ENCODE results near the gene OR52A5.
"Not testable (repeated sequence)": the region's sequence is repeated elsewhere in the genome, so short reads cannot be mapped to it uniquely, and the experiment has no call there.

Gene OR52A5

DNA sequence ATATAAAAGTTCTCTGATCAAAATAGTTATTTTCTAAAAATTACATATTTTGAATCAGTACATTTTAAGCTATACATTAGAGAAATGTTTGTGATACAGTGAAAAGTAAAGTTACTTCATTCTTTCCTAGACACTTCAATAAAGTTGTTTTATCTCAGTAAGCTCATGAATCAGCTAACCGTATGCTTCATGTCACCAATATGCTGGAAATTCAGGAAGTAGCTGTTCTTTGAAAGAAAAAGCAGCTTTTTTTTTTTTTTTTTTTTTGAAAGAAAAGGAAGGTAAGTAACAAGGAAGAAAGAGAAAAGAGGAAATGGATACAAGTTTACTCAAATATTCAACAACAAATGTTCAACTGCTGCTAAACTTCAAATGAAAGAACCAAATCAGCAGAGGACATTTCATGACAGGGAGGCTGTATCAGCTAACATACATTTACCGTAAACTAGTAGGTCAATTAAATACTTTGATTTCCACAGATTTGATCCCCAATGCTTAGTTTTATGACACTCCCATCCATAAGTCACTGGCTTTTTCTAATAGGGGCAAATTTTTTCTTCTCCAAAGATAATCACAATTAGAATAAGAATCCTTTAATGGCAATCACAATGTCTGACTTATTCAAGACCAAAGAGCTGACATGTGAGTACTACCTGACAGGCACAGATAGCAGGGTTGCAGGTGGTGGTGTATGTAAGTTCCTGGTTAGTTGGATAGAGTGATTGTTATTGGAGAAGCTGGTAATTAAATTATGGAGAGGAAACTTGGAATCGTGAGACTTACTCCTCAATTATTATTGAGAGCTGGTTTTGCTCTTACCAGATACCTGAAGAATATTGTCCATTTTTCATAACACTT is 15.6 kb upstream of the OR52A5 start:
- TF ChIP-seq, protein P1, sequence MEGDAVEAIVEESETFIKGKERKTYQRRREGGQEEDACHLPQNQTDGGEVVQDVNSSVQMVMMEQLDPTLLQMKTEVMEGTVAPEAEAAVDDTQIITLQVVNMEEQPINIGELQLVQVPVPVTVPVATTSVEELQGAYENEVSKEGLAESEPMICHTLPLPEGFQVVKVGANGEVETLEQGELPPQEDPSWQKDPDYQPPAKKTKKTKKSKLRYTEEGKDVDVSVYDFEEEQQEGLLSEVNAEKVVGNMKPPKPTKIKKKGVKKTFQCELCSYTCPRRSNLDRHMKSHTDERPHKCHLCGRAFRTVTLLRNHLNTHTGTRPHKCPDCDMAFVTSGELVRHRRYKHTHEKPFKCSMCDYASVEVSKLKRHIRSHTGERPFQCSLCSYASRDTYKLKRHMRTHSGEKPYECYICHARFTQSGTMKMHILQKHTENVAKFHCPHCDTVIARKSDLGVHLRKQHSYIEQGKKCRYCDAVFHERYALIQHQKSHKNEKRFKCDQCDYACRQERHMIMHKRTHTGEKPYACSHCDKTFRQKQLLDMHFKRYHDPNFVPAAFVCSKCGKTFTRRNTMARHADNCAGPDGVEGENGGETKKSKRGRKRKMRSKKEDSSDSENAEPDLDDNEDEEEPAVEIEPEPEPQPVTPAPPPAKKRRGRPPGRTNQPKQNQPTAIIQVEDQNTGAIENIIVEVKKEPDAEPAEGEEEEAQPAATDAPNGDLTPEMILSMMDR (conservative IDR thresholded peaks at IDR 0.05) = no peak
- H3K27ac ChIP-seq = no peak overlapping the region

GRCh38 chr11:5151713-5152153 is 13.6 kb upstream of the OR52A5 start:
- no peak overlapping the region for H3K27ac ChIP-seq
- TF ChIP-seq, protein P1 (conservative IDR thresholded peaks at IDR 0.05) = no peak

DNA sequence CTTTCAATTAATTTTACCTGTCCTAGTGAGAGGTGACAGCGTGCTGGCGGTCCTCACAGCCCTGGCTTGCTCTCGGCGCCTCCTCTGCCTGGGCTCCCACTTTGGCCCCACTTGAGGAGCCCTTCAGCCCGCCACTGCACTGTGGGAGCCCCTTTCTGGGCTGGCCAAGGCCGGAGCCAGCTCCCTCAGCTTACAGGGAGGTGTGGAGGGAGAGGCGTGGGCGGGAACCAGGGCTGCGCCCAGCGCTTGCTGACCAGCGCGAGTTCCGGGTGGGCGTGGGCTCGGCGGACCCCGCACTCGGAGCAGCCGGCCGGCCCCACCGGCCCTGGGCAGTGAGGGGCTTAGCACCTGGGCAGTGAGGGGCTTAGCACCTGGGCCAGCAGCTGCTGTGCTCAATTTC is 6.0 kb upstream of the OR52A5 start:
- H3K27ac ChIP-seq = not testable (repeated sequence)

DNA sequence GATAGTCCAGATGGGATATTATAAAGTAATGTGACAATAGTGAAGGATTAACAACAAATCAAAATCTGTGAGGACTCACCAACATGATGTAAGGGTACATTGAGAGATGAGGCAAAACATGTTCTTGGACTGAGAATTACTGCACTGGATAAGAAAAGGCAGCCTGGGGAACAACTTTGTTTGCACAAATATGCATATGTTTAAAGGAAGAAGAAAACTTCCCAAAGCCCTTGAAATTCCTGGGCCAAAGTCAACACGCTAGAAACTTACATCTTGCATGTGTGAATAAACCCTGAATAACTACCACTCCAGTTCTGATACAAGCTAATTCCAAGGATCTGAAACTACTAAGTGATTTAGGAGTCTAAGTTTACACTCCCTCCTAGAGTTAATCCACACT is 1.1 kb downstream of the OR52A5 start:
- no peak overlapping the region for H3K27ac ChIP-seq
- TF ChIP-seq, protein P1 (conservative IDR thresholded peaks at IDR 0.05) = no peak

DNA sequence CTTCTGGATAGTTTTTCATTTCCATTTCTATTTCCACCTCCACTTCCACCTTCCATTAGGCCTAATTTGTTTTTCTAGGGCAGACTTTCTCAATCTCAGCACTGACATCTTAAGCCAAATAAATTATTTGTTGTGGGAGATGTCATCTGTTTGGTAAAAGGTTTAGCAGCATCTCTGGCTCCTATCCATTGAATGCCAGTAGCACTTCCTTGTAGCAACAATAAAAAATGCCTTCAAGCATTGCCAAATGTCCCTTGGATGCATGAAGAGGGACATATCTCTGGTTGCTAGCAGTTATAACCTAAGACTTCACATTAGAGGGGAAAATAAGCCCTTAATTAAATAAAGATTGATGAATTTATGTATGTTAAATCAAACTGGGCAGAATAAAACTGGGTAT is 1.9 kb downstream of the OR52A5 start:
- H3K27ac ChIP-seq = no peak overlapping the region
- TF ChIP-seq, protein P1 (conservative IDR thresholded peaks at IDR 0.05) = no peak

GRCh38 chr11:5131584-5132335 is 6.4 kb downstream of the OR52A5 start:
- TF ChIP-seq, protein P1 (conservative IDR thresholded peaks at IDR 0.05) = no peak
- H3K27ac ChIP-seq = no peak overlapping the region

GRCh38 chr11:5129457-5129877 is 8.7 kb downstream of the OR52A5 start:
- no peak overlapping the region for H3K27ac ChIP-seq
- TF ChIP-seq, protein P1 (conservative IDR thresholded peaks at IDR 0.05) = no peak

All from VCaP (cell line).